SKM-1 treated with dmso at 0.1 percent for 144 hours (cell line): ENCODE results near the gene SNAI3.

ENCODE experiments used
- DNase-seq: peaks from one replicate; lab custom pipeline; 2025; ENCODE audit not compliant: unreplicated experiment; lab: John Stamatoyannopoulos, UW

Gene SNAI3

DNA sequence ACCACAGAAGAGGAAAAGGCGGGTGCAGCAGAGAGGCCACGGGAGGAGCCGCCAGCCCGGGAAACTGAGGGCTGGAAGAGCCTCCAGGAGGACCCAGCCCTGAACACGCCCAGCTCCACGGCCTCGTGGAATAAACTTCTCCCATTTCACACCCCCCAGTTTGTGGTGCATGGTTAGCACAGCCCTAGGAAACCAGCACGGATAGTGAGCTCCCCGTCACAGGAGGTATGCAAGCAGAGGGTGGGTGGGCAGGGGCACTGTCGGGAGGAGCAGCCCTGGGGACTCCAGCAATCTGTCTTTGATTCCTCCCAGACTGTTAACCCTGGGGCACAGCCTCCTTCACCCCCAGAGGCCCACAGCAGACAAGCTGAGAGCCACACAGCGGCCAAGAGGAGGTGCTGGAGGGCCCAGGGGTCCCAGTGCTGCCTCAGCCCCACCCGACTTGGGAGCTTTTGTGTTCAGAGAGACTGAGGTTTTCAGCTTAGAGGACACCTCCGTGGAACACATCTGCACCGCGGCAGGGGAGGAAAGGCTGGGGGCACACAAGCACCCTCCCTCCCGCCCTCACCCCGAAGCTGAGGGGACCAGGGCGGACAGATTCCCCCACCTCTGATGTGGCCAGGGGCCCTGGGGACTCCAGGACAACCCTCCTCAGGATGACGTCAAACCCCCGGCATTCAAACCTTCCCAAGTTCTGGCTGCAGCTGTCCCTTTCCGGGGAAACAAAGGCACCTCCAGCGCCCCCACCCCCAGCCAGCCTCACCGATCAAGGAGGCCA lies 49.6 kb downstream of the SNAI3 start:
- DNase-seq, result no peak

GRCh38 chr16:88635671-88636319 lies 50.5 kb downstream of the SNAI3 start:
- DNase-seq, result no peak

- no peak for DNase-seq
These were observed 51.2 kb downstream of the SNAI3 start for GRCh38 chr16:88634994-88635670.

- DNase-seq, result peak; percentile 15
These were observed 51.9 kb downstream of the SNAI3 start for GRCh38 chr16:88634141-88634993.

DNA sequence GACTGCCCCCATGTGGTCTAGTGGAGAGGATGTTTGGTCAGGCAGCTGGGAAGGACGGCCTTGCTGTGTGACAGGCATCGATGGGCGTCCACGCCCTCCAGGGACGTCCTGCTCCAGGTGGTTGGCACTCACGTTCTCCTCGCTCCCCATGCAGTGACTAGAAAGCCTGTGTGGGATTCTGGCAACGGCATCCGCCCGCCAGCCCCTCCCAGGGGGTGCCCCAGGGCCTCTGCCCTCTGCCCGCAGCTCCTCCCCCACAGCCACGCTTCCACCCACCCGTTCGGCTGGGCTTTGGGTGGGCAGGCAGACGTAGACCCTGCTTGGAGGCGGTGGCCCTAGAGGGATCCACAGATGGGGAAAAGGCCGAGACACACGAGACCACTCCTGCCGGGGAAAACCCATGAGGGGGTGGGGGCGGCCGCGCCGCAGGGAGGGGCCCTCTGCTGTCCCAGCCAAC lies 52.6 kb downstream of the SNAI3 start:
- peak; percentile 25 for DNase-seq

- no peak for DNase-seq
These were observed 53.7 kb downstream of the SNAI3 start for GRCh38 chr16:88632587-88632930.

DNA sequence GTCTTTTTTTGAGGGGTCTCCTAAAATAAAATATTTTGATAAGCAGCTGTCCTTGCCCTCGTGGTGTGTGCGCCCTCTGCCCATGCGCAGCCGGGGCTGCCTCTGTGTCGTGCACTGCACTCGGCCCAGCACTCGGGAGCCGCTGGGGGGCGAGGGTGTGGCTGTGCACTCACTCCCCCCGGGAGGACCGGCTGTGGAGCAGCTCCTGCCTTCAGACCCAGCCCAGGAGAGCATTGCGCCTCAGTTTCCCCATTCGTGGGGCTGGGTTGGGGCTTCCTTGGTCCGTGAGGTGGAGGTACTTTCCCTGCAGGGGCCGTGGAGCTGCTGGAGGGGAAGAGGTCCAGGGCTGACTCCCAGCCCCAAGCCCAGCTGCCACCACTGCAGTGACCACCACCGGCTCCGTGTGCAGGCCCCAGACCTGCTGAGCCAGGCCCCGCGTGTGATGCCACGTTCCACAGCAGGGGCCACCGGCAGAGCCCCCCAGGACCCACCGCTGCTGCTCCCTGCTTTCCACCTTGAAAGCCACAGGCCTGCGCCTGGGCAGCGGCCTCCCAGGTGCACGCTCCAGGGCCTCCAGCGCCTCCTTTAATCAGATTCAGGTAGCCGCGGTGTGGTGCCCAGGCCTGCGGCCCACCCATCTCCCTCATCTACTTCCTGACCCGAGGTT lies 54.3 kb downstream of the SNAI3 start:
- DNase-seq, result no peak

DNA sequence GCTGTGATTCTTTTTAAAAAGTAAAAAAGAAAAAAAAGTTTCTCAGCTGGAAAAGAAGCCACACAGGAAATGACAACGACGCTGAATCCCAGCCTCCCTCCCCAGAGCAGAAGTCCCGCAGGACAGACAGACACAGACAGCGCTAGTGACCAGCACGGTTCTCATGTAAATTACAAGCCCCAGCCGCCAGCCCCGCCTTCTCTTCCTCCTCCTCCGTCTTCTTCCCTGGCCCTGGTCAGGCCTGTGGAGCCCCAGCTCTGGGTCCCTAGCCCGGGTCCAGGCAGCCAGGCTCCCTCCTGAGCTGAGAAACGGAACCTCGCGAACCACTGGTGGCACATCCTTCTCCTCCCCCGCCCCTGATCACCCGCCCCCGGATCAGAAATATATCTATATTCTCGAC lies 54.9 kb downstream of the SNAI3 start:
- DNase-seq, result no peak

DNA sequence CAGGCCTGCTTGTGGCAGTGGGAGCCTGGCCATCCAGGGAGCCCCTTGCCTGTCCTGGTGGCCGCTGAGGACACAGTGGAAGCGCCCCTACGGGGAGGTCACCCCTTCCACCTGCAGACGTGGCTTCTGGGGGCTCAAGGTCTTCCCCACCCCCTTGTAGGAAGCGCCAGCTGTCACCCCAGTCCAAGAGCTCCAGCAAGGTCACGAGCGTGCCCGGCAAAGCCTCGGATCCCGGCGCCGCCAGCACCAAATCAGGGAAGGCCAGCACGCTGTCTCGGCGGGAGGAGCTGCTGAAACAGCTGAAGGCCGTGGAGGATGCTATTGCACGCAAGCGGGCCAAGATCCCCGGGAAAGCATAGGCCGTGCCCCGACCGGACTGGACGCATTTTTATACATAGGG lies 55.4 kb downstream of the SNAI3 start:
- DNase-seq, result no peak

DNA sequence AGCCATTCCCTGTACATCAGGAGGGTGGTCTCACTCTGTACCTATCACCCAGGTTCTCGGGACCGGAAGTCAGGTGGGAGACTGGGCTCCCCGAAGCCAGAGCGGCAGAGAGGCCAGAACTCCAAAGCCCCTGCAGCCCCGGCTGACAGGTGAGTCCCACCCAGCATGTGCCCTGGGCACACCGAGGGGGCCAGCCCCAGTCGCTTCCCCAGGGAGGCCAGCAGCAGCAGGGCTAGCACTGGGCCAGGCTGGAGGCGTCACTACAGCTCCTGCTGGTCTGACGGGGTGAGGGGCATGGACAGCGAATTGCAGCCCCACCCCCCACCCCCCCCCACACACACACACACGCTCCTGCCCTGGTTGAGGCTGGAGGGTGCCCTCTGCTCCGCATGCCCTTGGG lies 55.9 kb downstream of the SNAI3 start:
- no peak for DNase-seq

DNA sequence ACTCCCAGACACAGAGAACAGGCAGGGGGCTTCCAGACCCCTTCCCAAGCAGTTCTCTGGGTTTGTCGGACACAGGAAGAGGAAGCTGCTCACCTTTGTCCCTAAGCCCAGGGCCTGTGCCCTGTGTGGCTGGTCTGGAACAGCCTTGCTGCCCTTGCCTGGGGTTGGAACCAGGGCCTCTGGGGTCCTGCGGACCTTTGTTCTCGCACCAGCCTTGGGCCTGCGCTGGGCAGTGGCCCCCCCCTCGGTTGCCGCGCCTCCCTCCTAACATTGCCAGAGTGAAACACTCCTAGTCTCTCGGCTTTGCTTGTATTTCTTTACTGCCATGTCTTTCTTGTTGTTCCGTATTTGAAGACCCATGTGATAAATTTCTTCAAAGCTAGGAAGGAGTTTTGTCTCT lies 56.5 kb downstream of the SNAI3 start:
- DNase-seq, result no peak

DNA sequence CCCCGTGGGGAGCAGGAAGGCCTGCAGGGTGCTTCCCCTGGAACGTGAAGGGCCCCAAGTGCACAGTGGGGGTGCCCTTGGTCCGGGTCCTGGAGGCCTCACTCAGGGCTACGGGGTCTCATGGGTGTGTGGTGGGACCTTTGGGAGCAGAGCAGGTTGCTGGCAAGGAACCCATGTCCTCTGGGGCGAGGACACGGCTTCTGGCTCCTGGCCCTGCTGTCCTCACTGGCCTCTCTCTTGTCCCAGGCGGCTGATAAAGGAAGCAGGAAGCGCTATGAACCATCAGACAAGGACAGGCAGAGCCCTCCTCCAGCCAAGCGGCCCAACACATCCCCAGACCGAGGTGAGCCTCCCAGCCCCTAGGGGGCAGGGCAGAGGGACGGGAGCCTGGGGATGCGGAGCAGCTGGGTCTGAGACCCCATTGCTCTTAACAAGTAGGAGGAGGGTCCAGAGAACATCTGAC lies 57.8 kb downstream of the SNAI3 start:
- DNase-seq, result peak; percentile 34
